GM19455 (cell line): Measurements from ENCODE around the gene GNAI1.

Experiments
- ATAC-seq: cut with Tn5 transposase; IDR thresholded peaks from one replicate; pipeline ENCODE4 v1.9.1; 2021; ENCODE audit not compliant: unreplicated experiment

GNAI1 gene

GRCh38 chr7:80131675-80132435, 2.8 kb upstream of the GNAI1 start:
- no peak for ATAC-seq

DNA sequence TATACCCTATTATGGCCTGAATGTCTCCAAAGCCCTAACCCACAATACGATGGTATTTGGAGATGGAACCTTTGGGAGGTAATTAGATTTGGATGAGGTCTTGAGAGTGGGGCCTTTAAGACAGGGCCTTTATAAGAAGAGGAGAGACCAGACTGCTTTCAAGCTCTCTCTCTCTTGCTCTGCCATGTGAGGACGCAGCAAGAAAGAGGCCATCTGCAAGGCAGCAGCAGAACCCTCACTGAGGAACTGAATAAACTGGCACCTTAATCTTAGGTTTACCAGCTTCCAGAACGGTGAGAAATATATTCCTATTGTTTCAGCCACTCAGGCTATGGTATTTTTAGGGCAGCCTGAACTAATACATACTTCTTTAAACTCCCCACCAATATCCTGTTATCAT, 2.0 kb upstream of the GNAI1 start:
- no peak for ATAC-seq

GRCh38 chr7:80133361-80134114, 1.1 kb upstream of the GNAI1 start:
- no peak for ATAC-seq

DNA sequence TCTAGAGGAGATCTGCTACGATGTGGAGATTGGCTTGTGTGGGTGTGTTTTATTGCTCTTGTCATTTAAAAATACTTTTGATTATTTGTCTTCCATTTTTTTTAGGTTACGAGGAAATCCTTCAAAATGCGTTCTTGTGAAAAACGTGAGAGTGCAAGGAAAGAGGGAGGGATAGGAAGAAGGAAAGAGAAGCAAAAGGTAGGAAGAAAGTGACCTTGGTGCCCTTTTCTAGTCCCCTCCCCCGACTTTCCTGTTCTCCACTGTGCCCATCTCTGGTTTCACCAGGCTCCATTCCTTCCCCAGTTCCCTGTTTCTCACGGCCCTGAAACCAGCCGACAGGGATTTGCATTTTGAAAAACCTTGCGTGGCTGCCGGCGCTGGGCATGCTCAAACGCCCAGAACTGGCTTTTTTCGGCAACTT, 506 bp upstream of the GNAI1 start:
- ATAC-seq = no peak

GRCh38 chr7:80135309-80136104, 876 bp downstream of the GNAI1 start:
- ATAC-seq = no peak

DNA sequence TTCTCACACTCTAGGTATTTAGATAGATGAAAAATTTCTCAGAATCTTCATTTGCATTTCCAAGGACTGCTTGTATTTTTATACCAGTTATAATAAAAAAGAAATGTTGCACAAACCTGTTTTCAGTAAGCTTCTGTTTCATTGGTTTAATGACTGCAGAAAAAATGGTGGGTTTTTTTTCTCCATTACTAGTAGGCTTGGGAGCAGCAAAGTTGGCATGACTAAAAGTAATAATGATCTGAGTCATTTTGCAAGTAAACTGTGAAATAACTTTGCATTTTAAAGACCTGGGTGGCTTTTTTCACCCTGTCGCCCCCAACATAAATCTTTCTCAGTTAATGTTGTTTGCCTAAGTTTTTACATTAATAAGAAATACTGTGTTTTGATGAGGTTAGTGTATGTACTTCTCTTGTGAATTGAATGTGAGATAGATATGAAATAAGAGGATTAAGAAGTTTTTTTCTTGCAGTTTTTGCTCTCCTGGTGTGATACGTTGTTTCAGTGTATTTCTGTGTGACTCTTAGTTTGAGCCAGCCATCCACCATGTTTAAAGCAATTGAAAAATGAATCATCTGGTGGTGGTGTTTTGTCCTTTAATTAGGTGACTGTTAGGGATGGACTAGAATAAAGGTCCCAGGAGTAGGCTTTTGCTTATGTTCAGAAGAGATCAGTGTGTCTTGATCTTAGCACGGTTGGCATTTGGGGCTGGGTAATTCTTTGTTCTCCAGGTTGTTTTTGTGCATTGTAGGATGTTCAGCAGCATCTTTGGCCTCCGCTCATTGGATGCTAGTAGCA, 1.8 kb downstream of the GNAI1 start:
- no peak for ATAC-seq

DNA sequence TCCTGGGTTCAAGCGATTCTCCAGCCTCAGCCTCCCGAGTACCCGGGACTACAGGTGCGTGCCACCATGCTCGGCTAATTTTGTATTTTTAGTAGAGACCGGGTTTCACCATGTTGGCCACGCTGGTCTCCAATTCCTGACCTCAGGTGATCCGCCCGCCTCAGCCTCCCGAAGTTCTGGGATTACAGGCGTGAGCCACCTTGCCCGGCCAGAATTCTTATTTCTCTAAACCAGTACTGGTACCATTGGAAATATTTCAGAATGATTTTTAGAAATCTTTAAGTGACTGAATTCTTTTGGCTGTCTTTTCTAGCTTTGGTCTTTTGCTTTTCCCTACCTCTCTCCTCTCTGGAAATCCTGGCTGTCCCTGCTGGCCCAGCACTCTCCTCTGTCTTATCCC, 2.8 kb downstream of the GNAI1 start:
- ATAC-seq = no peak

- no peak for ATAC-seq
Observed at GRCh38 chr7:80139236-80139635, 4.6 kb downstream of the GNAI1 start.

GRCh38 chr7:80140388-80140787, 5.8 kb downstream of the GNAI1 start:
- no peak for ATAC-seq

DNA sequence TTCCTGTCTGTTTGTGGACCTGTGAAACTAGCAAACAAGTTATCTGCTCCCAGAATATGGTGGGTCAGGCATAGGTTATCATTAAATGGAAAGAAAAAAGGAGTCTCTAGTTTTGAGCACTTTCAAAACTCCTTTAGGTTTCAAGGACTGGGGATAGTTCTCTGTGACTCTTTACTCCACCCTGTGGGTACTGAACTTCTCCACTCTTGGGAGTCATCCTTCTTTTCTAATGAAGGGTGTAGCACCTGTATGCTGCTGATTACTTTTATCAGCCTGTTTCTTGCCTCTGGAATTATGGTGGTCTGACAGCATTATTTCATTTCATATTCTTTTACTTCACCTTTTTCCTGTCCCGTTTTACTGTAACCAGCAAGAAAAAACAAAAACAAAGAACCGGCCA, 6.7 kb downstream of the GNAI1 start:
- no peak for ATAC-seq

DNA sequence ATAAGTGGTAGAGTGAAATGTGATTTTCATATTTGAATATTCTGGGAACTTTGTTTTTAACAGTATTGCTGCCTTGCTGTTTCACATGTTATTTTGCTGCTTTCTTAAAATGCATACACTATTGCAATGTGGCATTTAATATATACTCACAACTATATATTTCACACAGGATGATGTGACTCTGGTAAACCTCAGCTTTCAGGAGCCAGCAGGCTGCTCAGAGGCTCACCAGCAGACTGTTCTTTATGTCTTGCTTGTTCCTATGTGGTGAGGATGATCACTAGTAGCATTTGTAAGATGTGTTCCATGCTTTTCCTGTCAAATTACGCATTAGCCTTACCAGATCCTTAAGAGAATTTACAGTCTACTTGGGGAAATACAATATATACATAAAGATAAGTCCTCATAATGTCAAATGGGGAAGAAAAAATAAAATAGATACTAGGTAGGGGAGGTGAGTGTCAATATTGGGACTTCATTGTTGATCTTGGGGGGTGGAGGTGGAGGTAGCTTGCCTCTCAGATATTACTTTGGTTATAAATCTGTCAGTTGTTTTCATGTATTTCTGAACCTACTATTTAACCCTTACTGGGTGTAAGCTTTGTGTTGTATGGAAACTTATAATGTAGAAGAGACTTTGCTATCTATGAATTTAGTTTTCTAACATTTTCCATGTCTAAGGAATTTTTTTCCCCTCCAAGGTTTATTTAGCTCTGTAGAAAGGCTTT, 8.4 kb downstream of the GNAI1 start:
- no peak for ATAC-seq

- no peak for ATAC-seq
Observed at GRCh38 chr7:80145780-80146422, 11.3 kb downstream of the GNAI1 start.

GRCh38 chr7:80146545-80147182, 12.0 kb downstream of the GNAI1 start:
- no peak for ATAC-seq

GRCh38 chr7:80147543-80148391, 13.1 kb downstream of the GNAI1 start:
- no peak for ATAC-seq

- no peak for ATAC-seq
Observed at GRCh38 chr7:80150611-80151273, 16.1 kb downstream of the GNAI1 start.

DNA sequence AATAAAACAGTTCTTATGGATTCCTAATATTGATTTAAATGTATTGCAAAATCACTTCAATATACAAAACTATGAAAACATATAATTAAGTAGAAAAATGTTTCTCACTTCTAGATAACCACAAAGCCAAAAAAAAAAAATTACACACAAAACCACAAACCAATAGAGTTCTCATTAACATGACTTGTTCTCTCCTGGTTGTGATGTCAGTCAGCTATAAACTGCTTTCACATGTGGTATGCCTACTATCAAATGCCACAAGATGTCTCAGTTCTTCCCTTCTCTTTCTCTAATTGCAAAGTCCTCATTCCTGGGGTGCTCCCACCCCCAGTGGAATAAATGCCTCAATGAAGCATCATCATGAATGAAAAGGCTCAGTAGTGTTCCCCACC, 16.6 kb downstream of the GNAI1 start:
- no peak for ATAC-seq

DNA sequence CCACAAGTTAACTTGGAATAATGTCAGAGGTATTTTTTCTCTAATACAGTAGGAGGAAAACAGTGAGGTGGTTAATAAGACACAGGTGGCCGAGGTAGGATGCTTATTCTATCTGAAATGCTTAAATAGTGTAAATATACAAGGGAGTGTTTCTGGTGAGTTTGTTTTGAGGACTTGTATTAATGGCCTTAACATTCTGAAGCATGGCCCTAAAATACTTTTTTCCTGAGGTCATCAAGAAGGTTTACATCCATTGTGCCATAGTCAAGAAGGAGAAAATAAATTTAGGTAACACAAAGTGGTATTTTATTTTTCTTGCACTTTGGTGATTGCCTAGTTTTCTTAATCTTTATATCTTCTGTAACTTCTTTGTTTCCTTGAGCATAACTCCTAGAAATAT, 18.8 kb downstream of the GNAI1 start:
- no peak for ATAC-seq
